ENCODE data around the gene RPL38. TPM values are rescaled to one million over a fixed set of nuclear protein-coding genes. Genes with fewer than 3 reads are reported as not detected.
A peak's percentile ranks its signal among the peaks of the same experiment; 100 is the strongest.
"Not testable (repeated sequence)": the region's sequence is repeated elsewhere in the genome, so short reads cannot be mapped to it uniquely, and the experiment has no call there.

The RPL38 gene
- total RNA-seq, 1 donor from 2014 or later = 393 TPM

- no peak for DNase-seq (ENCODE audit: low spot score)
- H3K27ac Mint-ChIP-seq = no peak overlapping the region
- H3K79me2 ChIP-seq (ENCODE audit: low read depth) = no peaks in the 10 kb centered on the region
- no peak overlapping the region for H3K4me3 ChIP-seq
- H3K27ac ChIP-seq = no peak overlapping the region
- no peak overlapping the region for H3K4me2 ChIP-seq
- H3K4me1 Mint-ChIP-seq = peaks cover 33% of the 10 kb centered on the region
- H3K9me3 Mint-ChIP-seq = peaks cover 3% of the 10 kb centered on the region
- no peaks in the 10 kb centered on the region for H3K9me3 ChIP-seq (ENCODE audit: low read depth)
- H3K36me3 Mint-ChIP-seq = no peaks in the 10 kb centered on the region
- H3K27me3 Mint-ChIP-seq (ENCODE audit: insufficient read depth, low read depth) = peaks cover 20% of the 10 kb centered on the region
- no peaks in the 10 kb centered on the region for H3F3A ChIP-seq (ENCODE audit: low read depth)
- H3K4me1 ChIP-seq = peaks cover 9% of the 10 kb centered on the region
- TF ChIP-seq CTCF (IDR thresholded peaks at IDR 0.05) (no peak), EZH2 (IDR thresholded peaks at IDR 0.05) (no peak), EZH2phosphoT487 (IDR thresholded peaks at IDR 0.05) (no peak)
- H4K20me1 ChIP-seq (ENCODE audit: low read depth) = peaks cover 10% of the 10 kb centered on the region
- no peaks in the 10 kb centered on the region for H3K36me3 ChIP-seq
- no peaks in the 10 kb centered on the region for H3K27me3 ChIP-seq
- no peak overlapping the region for H3K9ac ChIP-seq
- H2AFZ ChIP-seq (replicated peaks) = no peak overlapping the region
- no peak overlapping the region for H3K4me3 Mint-ChIP-seq
These were observed 17.0 kb upstream of the RPL38 start for GRCh38 chr17:74186498-74186897.

- H3K4me2 ChIP-seq = peak overlapping the region; percentile 1
- no peaks in the 10 kb centered on the region for H3K9me3 ChIP-seq (ENCODE audit: low read depth)
- TF ChIP-seq EZH2 (IDR thresholded peaks at IDR 0.05) (no peak), EZH2phosphoT487 (IDR thresholded peaks at IDR 0.05) (no peak), CTCF (IDR thresholded peaks at IDR 0.05) (no peak)
- H3K9ac ChIP-seq = no peak overlapping the region
- H4K20me1 ChIP-seq (ENCODE audit: low read depth) = peaks cover 10% of the 10 kb centered on the region
- Mint-ChIP-seq H3K27ac (peak overlapping the region; percentile 24), H3K9me3 (peaks cover 3% of the 10 kb centered on the region), H3K27me3 (ENCODE audit: insufficient read depth, low read depth) (peaks cover 25% of the 10 kb centered on the region), H3K36me3 (no peaks in the 10 kb centered on the region), H3K4me3 (no peak overlapping the region), H3K4me1 (peaks cover 24% of the 10 kb centered on the region)
- H3K79me2 ChIP-seq (ENCODE audit: low read depth) = no peaks in the 10 kb centered on the region
- H3K4me1 ChIP-seq = peaks cover 9% of the 10 kb centered on the region
- no peak overlapping the region for H2AFZ ChIP-seq (replicated peaks)
- DNase-seq (ENCODE audit: low spot score) = no peak
- no peaks in the 10 kb centered on the region for H3F3A ChIP-seq (ENCODE audit: low read depth)
- no peak overlapping the region for H3K4me3 ChIP-seq
- no peak overlapping the region for H3K27ac ChIP-seq
- no peaks in the 10 kb centered on the region for H3K36me3 ChIP-seq
- H3K27me3 ChIP-seq = no peaks in the 10 kb centered on the region
These were observed 15.7 kb upstream of the RPL38 start for GRCh38 chr17:74187761-74188160.

GRCh38 chr17:74188687-74189086, 14.8 kb upstream of the RPL38 start:
- not testable (repeated sequence) for H3K27me3 ChIP-seq; H3K27ac Mint-ChIP-seq; H4K20me1 ChIP-seq (ENCODE audit: low read depth); H3K9ac ChIP-seq; H3K36me3 ChIP-seq; H3K4me1 ChIP-seq; H3K4me3 Mint-ChIP-seq; DNase-seq (ENCODE audit: low spot score); H3K9me3 ChIP-seq (ENCODE audit: low read depth); H3K79me2 ChIP-seq (ENCODE audit: low read depth); H3K36me3 Mint-ChIP-seq; H3K27ac ChIP-seq; H3F3A ChIP-seq (ENCODE audit: low read depth); H3K9me3 Mint-ChIP-seq; H2AFZ ChIP-seq (replicated peaks); H3K4me3 ChIP-seq; H3K4me2 ChIP-seq
- peaks cover 27% of the 10 kb centered on the region for H3K27me3 Mint-ChIP-seq (ENCODE audit: insufficient read depth, low read depth)
- peaks cover 30% of the 10 kb centered on the region for H3K4me1 Mint-ChIP-seq

- Mint-ChIP-seq H3K36me3 (no peaks in the 10 kb centered on the region), H3K4me3 (no peak overlapping the region), H3K27me3 (ENCODE audit: insufficient read depth, low read depth) (peaks cover 24% of the 10 kb centered on the region), H3K27ac (peak overlapping the region; percentile 44), H3K4me1 (peaks cover 37% of the 10 kb centered on the region), H3K9me3 (peaks cover under 1% of the 10 kb centered on the region)
- no peaks in the 10 kb centered on the region for H3F3A ChIP-seq (ENCODE audit: low read depth)
- H4K20me1 ChIP-seq (ENCODE audit: low read depth) = peaks cover 10% of the 10 kb centered on the region
- H3K79me2 ChIP-seq (ENCODE audit: low read depth) = no peaks in the 10 kb centered on the region
- peak; percentile 53 for DNase-seq (ENCODE audit: low spot score)
- TF ChIP-seq EZH2phosphoT487 (IDR thresholded peaks at IDR 0.05) (no peak), EZH2 (IDR thresholded peaks at IDR 0.05) (no peak), CTCF (IDR thresholded peaks at IDR 0.05) (no peak)
- H3K27ac ChIP-seq = no peak overlapping the region
- no peaks in the 10 kb centered on the region for H3K9me3 ChIP-seq (ENCODE audit: low read depth)
- H3K4me2 ChIP-seq = no peak overlapping the region
- H2AFZ ChIP-seq (replicated peaks) = no peak overlapping the region
- no peak overlapping the region for H3K4me3 ChIP-seq
- peaks cover 9% of the 10 kb centered on the region for H3K4me1 ChIP-seq
- no peaks in the 10 kb centered on the region for H3K36me3 ChIP-seq
- peaks cover under 1% of the 10 kb centered on the region for H3K27me3 ChIP-seq
- no peak overlapping the region for H3K9ac ChIP-seq
These were observed 13.3 kb upstream of the RPL38 start for GRCh38 chr17:74190154-74190553.
